ENCODE data around the gene PLP1. TPM values are rescaled to one million over a fixed set of nuclear protein-coding genes. Genes with fewer than 3 reads are reported as not detected.

The PLP1 gene
- total RNA-seq, 1 experiment from 2014 or later, result 29.2 TPM

DNA sequence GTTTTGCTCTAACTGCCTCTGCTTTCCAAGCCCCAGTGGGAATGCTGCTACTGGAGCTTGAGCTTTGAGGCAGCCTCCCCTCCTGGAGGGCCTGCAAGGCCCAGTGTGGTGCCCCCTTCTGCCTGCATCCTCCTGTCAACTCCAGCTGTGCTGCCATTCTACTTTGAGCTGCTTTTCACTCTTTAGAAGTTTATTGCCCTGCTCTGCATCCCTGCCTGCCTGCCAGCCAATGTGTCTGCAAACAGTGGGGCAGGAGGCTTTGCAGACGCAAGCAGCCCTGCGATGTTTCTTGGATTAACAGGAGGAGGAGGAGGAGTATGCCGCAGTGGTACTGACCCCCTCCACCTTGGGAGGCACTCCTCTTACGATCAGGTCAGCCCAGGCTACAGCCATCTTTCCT lies 49.5 kb upstream of the PLP1 start (continued):
- TF ChIP-seq, protein P1, sequence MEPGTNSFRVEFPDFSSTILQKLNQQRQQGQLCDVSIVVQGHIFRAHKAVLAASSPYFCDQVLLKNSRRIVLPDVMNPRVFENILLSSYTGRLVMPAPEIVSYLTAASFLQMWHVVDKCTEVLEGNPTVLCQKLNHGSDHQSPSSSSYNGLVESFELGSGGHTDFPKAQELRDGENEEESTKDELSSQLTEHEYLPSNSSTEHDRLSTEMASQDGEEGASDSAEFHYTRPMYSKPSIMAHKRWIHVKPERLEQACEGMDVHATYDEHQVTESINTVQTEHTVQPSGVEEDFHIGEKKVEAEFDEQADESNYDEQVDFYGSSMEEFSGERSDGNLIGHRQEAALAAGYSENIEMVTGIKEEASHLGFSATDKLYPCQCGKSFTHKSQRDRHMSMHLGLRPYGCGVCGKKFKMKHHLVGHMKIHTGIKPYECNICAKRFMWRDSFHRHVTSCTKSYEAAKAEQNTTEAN (CRISPR knock-in tag; IDR thresholded peaks at IDR 0.05), result no peak
- TF ChIP-seq ZNF138 (CRISPR knock-in tag; conservative IDR thresholded peaks at IDR 0.05) (no peak), EMX1 (CRISPR knock-in tag; IDR thresholded peaks at IDR 0.05) (no peak), ZNF396 (CRISPR knock-in tag; IDR thresholded peaks at IDR 0.05; ENCODE audit: borderline replicate concordance) (no peak), IRF2 (CRISPR knock-in tag; IDR thresholded peaks at IDR 0.05; ENCODE audit: borderline replicate concordance, low read depth) (no peak), SMAD4 (CRISPR knock-in tag; IDR thresholded peaks at IDR 0.05) (no peak), SP1 (CRISPR knock-in tag; conservative IDR thresholded peaks at IDR 0.05) (no peak), NR3C1 (CRISPR knock-in tag; conservative IDR thresholded peaks at IDR 0.05; ENCODE audit: low read depth) (no peak)

DNA sequence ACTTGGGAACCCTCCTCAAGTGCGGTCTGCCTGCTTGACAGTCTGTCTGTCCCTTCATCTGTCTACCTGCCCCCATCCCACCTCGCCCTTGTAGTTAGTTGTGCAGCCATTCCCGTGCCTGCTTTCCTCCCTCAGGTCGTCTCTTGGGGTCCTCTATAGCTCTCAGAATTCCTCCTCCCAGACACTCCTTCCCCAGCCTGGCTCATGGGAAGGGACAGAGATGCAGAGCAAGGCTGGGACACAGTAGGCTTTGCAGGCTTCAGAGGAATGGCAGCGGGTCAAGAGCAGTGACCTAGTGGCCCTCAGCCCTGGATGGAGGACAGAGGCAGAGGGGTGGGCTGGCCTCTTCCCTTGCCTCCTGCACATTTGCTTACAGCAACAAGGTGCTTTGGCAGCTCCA lies 47.6 kb upstream of the PLP1 start:
- Mint-ChIP-seq H3K36me3 (no peaks in the 10 kb centered on the region), H3K4me1 (peaks cover 56% of the 10 kb centered on the region), H3K9me3 (no peaks in the 10 kb centered on the region), H3K4me3 (peak overlapping the region; percentile 15; the same call in 1 of the 2 replicates), H3K27ac (no peak overlapping the region), H3K27me3 (ENCODE audit: low read depth) (peaks cover 12% of the 10 kb centered on the region)
- POLR2A ChIA-PET, result interaction anchor here (0.6 to 0.7 kb wide), 2 partner anchors 125 to 313 kb away, joined by 3 to 4 read pairs; no protein-coding TSS in a partner anchor
- DNase-seq (ENCODE audit: low spot score) (no peak), ATAC-seq (no peak)
- CTCF ChIA-PET, result interaction anchor here (1.1 to 3.1 kb wide), 3 partner anchors 11 to 18 kb away, joined by 3 to 25 read pairs (median 4); partner anchors contain the start of gene TMEM31
- TF ChIP-seq NFE2L1 (CRISPR knock-in tag; IDR thresholded peaks at IDR 0.05) (no peak), IRF2 (CRISPR knock-in tag; IDR thresholded peaks at IDR 0.05; ENCODE audit: borderline replicate concordance, low read depth) (no peak), PRRX2 (CRISPR knock-in tag; IDR thresholded peaks at IDR 0.05) (no peak), FOXK1 (CRISPR knock-in tag; IDR thresholded peaks at IDR 0.05) (no peak), ESRRA (CRISPR knock-in tag; IDR thresholded peaks at IDR 0.05; ENCODE audit: borderline replicate concordance) (no peak), ZBTB21 (CRISPR knock-in tag; IDR thresholded peaks at IDR 0.05; ENCODE audit: borderline replicate concordance) (no peak), ZNF423 (CRISPR knock-in tag; IDR thresholded peaks at IDR 0.05) (no peak), MXD4 (CRISPR knock-in tag; IDR thresholded peaks at IDR 0.05; ENCODE audit: borderline replicate concordance) (no peak)
- TF ChIP-seq, protein P2, sequence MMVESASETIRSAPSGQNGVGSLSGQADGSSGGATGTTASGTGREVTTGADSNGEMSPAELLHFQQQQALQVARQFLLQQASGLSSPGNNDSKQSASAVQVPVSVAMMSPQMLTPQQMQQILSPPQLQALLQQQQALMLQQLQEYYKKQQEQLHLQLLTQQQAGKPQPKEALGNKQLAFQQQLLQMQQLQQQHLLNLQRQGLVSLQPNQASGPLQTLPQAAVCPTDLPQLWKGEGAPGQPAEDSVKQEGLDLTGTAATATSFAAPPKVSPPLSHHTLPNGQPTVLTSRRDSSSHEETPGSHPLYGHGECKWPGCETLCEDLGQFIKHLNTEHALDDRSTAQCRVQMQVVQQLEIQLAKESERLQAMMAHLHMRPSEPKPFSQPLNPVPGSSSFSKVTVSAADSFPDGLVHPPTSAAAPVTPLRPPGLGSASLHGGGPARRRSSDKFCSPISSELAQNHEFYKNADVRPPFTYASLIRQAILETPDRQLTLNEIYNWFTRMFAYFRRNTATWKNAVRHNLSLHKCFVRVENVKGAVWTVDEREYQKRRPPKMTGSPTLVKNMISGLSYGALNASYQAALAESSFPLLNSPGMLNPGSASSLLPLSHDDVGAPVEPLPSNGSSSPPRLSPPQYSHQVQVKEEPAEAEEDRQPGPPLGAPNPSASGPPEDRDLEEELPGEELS (CRISPR knock-in tag; IDR thresholded peaks at IDR 0.05), result no peak
- TF ChIP-seq, protein P3, sequence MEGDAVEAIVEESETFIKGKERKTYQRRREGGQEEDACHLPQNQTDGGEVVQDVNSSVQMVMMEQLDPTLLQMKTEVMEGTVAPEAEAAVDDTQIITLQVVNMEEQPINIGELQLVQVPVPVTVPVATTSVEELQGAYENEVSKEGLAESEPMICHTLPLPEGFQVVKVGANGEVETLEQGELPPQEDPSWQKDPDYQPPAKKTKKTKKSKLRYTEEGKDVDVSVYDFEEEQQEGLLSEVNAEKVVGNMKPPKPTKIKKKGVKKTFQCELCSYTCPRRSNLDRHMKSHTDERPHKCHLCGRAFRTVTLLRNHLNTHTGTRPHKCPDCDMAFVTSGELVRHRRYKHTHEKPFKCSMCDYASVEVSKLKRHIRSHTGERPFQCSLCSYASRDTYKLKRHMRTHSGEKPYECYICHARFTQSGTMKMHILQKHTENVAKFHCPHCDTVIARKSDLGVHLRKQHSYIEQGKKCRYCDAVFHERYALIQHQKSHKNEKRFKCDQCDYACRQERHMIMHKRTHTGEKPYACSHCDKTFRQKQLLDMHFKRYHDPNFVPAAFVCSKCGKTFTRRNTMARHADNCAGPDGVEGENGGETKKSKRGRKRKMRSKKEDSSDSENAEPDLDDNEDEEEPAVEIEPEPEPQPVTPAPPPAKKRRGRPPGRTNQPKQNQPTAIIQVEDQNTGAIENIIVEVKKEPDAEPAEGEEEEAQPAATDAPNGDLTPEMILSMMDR (IDR thresholded peaks at IDR 0.05), result no peak
- TF ChIP-seq, protein P4, sequence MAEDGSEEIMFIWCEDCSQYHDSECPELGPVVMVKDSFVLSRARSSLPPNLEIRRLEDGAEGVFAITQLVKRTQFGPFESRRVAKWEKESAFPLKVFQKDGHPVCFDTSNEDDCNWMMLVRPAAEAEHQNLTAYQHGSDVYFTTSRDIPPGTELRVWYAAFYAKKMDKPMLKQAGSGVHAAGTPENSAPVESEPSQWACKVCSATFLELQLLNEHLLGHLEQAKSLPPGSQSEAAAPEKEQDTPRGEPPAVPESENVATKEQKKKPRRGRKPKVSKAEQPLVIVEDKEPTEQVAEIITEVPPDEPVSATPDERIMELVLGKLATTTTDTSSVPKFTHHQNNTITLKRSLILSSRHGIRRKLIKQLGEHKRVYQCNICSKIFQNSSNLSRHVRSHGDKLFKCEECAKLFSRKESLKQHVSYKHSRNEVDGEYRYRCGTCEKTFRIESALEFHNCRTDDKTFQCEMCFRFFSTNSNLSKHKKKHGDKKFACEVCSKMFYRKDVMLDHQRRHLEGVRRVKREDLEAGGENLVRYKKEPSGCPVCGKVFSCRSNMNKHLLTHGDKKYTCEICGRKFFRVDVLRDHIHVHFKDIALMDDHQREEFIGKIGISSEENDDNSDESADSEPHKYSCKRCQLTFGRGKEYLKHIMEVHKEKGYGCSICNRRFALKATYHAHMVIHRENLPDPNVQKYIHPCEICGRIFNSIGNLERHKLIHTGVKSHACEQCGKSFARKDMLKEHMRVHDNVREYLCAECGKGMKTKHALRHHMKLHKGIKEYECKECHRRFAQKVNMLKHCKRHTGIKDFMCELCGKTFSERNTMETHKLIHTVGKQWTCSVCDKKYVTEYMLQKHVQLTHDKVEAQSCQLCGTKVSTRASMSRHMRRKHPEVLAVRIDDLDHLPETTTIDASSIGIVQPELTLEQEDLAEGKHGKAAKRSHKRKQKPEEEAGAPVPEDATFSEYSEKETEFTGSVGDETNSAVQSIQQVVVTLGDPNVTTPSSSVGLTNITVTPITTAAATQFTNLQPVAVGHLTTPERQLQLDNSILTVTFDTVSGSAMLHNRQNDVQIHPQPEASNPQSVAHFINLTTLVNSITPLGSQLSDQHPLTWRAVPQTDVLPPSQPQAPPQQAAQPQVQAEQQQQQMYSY (CRISPR knock-in tag; IDR thresholded peaks at IDR 0.05), result no peak
- TF ChIP-seq, protein P5, sequence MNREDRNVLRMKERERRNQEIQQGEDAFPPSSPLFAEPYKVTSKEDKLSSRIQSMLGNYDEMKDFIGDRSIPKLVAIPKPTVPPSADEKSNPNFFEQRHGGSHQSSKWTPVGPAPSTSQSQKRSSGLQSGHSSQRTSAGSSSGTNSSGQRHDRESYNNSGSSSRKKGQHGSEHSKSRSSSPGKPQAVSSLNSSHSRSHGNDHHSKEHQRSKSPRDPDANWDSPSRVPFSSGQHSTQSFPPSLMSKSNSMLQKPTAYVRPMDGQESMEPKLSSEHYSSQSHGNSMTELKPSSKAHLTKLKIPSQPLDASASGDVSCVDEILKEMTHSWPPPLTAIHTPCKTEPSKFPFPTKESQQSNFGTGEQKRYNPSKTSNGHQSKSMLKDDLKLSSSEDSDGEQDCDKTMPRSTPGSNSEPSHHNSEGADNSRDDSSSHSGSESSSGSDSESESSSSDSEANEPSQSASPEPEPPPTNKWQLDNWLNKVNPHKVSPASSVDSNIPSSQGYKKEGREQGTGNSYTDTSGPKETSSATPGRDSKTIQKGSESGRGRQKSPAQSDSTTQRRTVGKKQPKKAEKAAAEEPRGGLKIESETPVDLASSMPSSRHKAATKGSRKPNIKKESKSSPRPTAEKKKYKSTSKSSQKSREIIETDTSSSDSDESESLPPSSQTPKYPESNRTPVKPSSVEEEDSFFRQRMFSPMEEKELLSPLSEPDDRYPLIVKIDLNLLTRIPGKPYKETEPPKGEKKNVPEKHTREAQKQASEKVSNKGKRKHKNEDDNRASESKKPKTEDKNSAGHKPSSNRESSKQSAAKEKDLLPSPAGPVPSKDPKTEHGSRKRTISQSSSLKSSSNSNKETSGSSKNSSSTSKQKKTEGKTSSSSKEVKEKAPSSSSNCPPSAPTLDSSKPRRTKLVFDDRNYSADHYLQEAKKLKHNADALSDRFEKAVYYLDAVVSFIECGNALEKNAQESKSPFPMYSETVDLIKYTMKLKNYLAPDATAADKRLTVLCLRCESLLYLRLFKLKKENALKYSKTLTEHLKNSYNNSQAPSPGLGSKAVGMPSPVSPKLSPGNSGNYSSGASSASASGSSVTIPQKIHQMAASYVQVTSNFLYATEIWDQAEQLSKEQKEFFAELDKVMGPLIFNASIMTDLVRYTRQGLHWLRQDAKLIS (CRISPR knock-in tag; IDR thresholded peaks at IDR 0.05; ENCODE audit: borderline replicate concordance), result no peak
- TF ChIP-seq, protein P6, sequence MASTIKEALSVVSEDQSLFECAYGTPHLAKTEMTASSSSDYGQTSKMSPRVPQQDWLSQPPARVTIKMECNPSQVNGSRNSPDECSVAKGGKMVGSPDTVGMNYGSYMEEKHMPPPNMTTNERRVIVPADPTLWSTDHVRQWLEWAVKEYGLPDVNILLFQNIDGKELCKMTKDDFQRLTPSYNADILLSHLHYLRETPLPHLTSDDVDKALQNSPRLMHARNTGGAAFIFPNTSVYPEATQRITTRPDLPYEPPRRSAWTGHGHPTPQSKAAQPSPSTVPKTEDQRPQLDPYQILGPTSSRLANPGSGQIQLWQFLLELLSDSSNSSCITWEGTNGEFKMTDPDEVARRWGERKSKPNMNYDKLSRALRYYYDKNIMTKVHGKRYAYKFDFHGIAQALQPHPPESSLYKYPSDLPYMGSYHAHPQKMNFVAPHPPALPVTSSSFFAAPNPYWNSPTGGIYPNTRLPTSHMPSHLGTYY (CRISPR knock-in tag; IDR thresholded peaks at IDR 0.05), result no peak

Measured in WTC11 (cell line).